Hematopoietic multipotent progenitor cell treated with erythropoietin and hydrocortisone succinate and interleukin-3 and kit ligand, for 15 days (in vitro differentiated cells): Measurements from ENCODE around the gene GRAMD2B.
"Not testable (repeated sequence)": the region's sequence is repeated elsewhere in the genome, so short reads cannot be mapped to it uniquely, and the experiment has no call there.

Experiments used
- DNase-seq: peaks from one replicate; pipeline ENCODE4 v3.0.0-alpha.2; 2015; ENCODE audit warnings: low spot score

The GRAMD2B gene

DNA sequence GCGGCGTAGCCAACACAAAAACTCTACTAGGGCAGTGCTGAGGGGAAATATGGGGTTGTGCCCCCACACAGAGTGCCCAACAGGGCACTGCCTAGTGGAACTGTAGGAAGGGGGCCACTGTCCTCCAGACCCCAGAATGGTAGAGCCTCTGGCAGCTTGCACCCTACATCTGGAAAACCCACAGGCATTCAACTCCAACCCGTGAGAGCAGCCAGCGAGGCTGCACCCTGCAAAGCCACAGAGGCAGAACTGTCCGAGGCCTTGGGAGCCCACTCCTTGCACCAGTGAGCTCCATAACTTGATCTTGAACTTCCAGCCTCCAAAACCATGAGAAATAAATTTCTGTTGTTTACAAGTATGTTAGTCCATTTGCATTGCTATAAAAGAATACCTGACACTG, 27.7 kb downstream of the GRAMD2B start:
- no peak for DNase-seq

DNA sequence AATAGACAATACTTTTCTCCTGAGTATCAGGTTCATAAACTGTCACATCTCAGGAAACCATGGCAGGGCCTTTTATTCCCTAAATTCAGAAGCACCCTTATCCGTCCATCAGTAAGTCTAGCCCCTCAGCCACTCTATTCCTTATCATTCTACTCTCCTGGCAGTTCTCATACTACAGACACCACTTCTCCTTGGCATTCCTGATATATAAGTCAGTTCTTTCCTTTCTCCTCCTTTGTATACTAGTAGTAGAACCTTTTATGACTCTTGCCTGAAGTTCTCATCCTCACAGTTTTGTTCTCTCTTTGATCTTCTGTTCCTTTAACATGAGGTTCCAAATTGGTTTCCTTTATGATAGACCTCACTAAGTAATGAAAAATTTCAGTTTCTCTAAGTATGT, 29.3 kb downstream of the GRAMD2B start:
- DNase-seq, result no peak

DNA sequence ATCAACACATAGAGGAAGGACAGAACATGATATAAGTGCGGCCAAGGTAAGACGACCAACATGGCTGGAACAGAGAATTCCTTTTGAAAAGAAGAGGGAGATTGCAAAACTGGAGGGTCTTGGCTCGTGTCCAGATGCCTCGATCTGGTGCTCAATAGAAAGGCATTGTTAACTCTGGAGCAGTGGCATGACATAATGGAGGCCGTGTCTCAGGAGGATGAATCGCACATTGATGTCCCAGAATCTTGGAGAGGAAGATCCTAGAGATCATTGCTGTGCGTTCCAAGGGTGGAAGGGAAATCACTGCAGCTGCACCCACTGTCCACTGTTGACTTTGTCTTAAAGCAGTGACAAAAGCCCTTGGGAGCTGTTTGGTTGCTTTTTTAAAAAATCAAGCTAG, 30.9 kb downstream of the GRAMD2B start:
- DNase-seq, result no peak

DNA sequence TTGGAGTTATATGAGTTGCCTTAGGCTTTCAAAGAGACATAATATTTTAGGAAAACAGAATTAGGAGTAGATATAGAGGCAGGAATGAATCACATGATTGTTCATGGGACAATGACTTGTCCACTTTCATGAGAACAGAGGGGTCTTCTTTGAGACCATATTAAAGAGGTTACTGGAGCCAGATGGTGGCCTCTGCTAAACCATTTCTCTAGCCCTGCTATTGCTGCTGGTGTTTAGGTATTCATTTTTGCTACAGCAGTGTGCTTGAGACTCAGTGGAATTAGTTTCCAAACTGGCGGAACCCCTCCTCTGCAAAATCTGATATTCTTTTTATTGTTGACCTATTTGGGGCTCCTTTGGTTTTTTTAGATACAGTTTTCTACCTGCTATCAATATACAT, 31.3 kb downstream of the GRAMD2B start:
- DNase-seq, result no peak

DNA sequence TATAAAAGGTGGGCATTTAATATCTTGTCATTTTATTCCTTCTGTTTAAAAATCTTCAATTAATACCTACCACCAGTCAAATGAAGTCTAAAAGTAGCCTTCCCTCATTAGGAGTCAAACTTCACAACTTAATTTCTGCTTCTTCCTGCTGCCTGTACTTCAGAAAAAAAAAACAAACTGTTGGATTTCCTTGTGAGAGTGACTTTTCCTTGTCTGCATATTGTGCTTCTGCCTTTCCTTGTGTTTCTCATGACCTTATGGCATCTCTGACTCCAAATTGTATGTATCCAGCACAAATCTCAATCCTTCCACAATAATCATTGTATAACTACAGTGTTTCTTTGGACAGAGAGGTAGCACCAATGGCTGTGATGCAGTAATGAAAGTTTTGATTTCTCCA, 32.1 kb downstream of the GRAMD2B start:
- no peak for DNase-seq

DNA sequence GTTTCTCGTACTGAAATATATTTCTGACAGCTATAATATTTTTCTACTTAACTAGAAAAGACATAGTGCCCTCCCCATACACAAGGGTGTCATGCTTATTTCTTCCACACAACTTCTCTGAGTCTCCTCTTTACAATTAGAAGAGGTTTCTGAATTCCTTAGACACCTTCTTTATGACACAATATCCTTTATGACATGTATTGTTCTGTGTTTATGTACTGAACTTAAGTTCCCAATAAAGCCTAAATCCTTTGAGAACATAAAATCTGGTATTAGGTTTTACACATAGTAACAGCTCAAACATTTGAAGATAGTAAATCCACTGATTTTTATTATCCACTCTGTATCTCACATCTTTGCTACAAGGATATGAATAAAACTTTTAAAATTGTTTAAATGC, 32.5 kb downstream of the GRAMD2B start:
- no peak for DNase-seq

DNA sequence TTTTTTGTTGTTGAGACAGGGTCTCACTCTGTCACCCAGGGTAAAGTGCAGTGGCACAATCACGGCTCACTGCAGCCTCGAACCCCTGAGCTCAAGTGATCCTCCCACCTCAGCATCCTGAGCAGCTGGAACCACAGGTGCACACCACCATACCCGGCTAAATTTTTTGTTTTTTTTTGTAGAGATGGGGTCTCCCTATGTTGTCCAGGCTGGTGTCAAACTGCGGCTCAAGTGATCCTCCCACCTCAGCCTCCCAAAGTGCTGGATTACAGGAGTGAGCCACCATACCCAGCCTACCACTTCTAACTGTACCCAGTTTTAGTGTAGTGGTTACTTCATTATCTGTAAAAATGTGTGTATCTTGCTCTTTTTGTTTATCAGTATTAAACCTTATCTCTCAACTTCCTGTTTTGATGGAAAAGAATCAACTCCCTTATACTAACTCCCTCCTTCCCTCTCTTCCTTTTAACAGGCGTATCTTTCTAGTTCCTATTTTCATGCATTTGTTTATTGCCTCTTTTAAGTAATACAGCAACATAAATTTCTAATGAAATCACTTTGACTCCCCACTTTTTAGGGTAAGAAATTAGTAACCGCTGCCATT, 33.1 kb downstream of the GRAMD2B start:
- DNase-seq, result no peak

DNA sequence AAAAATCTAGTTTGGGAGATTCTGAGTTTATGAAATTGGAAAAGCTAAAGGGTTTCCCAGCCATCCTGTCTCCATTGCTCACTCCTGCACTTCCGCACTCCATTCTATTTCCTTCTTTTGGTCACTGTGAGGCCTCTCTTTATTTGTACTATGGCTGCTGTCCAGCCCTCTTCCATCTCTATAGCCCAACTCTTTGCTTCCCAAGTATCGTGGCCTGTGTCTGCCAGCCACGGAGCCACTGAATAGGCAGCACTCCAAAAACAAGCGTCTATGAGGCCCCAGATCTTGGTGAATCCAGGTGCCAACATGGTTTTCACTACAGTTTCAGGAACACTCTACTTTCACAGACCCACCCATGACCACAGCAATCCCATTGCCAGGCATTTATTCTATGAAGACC, 37.2 kb downstream of the GRAMD2B start:
- DNase-seq, result no peak

DNA sequence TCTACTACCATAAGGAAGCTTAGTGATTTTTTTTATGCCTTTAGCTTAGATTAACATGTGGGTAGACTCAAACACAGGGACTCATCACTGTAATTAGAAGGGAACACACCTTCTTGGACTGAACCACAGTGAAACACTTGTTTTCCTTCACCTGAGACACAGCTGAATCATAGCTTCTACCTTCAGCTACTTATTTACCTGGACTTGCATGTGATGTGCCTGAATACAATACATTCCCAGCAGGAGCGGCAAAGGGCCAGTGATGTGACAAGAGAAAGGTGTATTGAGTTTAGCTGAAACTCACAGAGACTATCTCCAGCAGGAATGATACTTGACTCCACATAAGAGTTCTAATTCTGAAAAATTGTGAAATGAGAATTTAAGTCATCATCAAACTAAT, 37.8 kb downstream of the GRAMD2B start:
- DNase-seq, result no peak

DNA sequence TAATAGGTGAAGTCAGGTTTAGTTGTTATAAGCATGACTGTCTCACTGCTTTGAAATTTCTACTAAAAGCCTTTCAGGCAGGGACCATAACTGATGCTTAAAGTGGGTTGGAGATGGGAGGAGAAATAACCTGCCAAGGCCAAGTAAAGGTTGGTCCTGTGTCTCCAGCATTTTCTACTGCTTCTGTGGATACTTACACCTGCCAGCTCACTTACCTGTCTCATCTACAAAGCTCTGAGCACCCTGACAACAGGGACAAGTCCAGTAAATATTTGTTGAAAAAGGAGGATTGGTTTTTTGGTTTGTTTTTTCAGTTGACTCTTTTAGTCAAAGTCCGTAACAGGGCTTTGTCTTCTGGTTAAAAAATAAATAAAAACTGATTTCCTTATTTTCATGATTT, 38.6 kb downstream of the GRAMD2B start:
- no peak for DNase-seq

DNA sequence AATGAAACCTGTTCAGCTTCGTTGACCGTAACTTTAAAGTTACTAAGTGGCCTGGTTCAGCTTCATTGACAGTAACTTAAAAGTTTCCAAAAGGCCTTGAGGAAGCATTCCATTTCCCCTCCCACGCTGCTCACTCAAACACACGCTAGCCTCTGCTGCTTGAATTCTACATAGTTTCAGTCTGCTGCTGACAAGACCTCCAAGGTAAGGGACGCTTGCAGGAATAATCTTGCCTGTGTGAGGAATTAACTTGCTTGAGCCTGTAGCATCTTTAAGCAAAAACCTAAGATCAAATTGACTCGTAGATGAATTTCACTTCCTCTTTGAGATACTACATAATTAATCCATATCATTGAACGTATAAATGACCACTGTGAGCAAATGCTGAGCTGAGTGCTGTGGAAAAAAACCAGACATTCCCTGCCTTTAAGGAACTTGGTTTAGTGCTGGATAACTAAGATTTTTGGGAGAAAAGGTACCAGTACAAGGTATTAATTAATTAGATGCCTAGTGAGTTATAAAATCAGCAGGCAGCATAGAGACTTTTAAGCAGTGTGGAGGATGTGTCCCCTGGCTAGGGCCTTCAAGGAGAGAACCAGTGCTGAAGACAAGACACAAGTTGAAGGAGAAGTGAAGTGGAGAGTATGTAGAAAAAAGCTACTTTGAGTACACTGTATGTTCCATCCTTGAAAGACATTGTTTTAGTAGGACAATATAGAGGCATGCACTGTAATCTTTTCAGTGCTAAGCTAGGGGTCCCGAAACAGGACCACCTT, 39.2 kb downstream of the GRAMD2B start:
- no peak for DNase-seq

DNA sequence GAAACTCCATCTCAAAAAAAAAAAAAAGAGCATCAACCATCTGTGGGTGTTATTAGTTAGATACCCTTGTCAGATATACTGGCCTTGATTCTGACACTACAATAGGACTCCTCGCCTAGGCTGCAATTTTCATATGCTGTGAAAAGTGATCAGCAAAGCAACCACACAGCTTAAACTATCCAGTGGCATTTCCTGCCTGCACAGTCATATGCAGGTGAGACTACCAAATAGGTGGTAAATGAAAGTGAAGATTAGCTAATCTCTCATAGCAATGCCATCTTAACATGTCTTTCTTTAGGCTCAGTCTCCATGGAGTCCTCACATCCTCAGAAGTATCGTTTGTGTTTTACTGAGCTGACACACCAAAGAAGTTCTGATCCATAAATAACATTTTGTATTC, 40.8 kb downstream of the GRAMD2B start:
- no peak for DNase-seq

DNA sequence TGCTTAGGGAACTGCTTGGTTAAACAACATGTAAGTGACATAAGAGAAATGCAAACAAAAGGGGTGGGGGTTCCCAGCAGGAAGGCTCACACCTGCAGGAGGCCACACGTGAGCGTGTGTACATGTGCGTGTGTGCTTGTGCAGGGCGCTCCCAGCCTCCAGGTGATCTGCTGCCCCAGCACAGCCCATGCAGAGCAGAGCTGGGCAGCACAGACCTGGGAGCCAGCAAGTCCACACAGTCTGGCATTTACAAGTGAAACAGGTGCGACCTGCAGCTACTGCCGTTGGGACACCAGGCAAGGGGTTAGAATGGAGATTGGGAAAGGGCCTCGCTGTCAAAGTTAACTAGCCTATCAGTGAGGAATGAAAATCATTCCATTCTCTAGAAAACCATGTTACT, 41.8 kb downstream of the GRAMD2B start:
- DNase-seq, result no peak

DNA sequence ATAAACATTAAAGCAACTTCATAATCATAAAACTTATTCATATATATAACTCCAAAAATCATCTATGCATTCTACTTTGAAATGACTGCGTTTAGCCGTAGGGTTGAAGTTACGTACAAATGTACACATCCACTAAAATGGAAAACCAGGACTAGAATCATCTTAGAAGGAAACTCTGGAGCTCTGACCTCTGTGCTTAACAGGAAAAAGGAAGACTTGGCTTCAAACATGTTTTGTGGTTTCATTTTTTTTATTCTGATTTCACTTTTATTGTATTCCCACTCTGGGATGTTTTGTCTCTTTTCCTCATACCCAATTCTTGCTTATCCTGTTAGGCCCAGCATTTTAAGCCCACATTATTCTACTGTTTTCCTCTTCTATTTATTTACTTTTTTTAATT, 44.9 kb downstream of the GRAMD2B start:
- DNase-seq, result no peak

DNA sequence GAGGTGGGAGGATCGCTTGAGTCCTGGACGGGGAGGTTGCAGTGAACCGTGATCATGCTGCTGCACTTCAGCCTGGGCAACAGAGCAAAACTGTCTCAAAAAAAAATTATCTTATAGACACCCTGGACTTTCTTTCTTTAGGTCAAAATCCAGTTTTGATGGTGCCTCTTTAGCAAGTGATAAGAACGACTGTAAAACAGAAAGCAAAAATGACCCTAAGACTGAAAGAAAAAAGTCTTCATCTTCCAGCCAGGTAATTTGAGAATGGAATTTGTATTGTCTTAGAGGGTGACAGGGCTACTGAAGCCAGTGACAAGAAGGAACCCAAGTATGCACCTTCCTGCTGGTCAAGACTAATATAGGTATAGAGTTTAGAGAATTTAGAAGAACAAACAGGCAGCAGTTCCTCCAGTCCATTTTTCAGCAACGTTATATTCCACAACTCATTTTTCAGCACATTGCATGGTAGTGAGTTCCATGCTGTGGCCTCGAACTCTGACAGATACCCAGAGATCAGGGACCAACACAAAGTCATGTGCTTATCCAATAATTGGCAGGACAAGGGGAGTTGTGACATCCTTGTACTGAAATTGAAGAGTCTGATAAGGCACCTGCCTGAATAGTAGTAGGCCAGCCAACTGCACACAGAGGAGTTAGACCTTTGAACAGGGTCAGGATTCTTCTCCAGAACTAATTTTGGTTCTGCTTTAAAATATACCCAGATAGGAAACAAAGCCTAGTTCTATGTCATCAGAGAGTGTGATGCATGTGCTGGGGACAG, 46.5 kb downstream of the GRAMD2B start:
- DNase-seq, result no peak

DNA sequence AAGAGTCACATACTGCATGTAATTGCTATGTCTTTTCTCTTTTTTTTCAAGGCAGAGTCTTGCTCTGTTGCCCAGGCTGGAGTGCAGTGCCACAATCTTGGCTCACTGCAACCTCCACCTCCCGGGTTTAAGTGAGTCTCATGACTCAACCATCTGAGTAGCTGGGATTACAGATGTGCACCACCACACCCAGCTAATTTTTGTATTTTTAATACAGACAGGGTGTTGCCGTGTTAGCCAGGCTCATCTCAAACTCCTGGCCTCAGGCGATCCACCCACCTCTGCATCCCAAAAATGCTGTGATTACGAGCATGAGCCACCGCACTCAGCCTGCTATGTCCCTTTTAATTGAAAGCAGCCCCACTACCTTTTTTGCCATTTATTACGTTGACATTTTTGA, 47.3 kb downstream of the GRAMD2B start:
- not testable (repeated sequence) for DNase-seq

DNA sequence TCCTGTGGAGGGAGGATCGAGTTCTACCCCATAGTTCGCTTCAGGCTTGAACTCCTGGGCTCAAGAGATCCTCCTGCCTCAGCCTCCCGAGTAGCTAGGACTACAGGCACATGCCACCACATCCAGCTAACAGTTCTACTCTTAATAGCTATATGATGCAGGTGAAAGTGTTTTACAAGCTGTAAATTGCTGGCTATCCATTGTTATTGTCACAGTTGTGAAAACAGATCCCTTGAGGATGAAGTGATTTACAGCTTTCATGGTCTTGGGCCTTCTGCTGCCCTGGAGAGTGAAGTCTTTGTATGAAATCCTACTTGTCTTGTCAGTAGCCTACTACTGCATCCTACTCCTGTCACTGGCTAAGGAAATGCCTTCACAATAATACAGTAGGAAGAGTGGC, 48.0 kb downstream of the GRAMD2B start:
- no peak for DNase-seq

DNA sequence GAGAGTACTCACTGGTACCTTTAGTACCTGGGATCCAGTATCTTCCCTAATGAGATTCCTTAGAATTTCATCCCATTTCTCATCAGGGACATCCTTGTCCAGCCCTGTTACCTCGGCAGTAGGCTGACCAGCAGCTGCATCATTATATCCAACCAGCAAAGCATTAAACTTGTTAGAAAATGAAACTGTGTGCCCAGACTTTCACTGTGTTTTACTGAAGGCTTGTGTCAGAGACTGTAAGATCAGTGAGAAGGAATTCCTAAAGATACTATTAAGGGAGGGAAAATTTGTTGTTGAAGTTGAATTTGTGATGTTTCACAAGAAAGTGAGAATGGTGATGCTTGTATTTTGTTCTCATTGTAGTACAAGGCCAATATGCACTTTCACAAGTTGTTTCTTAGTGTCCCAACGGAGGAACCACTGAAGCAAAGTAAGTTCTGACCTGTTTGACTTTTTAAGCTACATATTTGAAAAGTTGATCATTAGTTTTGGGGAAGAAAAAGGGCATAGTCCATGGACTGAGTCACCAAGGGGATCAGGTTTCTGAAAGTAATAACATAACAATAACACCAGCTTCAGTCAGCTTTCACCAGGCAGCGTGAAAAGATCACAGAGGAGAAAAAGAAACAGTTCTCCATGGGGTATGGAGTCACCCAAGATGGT, 48.8 kb downstream of the GRAMD2B start:
- DNase-seq, result no peak

DNA sequence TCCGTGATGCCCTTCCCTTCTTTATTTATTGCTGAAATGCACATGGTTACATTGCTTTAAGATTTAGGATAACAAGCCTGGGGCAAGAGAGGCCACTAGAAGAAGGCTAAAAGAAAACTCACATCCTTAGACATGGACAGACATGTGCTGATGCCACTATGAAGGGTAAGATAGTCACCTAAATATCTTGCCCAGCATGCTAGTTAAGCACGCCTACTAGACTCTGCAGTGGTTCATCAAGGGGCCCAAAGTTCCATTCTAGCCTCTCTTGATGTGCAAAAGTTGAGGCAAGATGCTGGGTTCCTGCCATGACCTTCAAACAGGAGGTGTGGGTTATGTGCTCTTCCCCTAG, 49.3 kb downstream of the GRAMD2B start:
- no peak for DNase-seq

DNA sequence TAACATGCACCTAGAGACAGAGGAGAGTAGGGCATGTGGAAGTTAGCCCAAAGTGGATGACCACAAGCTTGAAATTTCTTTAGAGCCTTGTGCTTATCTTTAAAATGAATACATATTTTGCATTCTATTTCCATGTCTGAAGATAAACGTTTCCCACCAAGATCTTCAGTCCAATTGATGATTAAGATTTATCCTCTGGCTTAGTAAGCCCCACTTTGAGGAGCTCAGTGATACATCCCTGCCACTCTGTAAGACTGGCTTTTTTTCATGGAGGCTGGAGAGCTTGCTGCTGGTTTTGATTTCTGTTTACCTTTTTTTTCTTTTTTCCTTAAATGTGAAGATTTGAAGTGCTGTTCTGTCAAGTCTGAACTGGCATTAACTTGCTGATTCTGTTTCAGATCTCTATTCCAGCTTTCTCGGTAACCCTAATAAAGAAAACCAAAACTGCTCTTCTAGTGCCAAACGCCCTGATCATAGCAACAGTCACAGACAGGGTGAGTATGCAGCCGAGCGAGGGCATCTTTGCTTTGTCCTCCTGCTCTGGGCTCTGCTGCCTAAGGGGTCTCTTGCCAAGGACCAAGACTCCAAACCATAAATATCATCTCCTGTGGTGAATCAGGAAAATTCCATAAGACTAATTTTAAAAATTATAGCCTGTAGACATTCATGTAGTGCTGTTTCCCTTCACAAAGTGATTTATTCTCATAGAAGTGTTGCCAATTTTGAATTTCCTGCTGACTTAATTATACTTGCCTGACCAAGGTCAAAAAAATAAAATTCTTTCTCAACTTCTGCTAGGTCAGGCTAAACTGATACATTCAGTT, 54.3 kb downstream of the GRAMD2B start:
- no peak for DNase-seq

DNA sequence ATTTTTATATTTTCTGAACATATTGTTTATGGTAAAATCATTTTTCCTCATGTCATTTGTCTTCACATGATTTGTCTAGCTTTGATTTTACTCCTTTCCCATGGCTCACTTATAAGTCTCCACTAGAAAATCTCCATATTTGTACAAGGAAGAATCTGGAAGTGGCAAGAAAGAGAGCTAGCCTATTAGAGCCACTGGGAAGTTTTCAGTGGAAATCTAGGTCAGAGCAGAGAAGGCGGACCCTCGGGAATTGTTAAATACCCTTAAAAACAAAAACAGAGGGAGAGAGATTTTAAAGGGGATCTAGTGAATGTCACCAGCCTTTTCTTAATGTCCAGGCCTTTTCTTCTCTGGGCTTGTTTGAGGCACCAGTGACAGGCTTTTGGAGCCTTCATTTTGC, 56.6 kb downstream of the GRAMD2B start:
- DNase-seq, result no peak

DNA sequence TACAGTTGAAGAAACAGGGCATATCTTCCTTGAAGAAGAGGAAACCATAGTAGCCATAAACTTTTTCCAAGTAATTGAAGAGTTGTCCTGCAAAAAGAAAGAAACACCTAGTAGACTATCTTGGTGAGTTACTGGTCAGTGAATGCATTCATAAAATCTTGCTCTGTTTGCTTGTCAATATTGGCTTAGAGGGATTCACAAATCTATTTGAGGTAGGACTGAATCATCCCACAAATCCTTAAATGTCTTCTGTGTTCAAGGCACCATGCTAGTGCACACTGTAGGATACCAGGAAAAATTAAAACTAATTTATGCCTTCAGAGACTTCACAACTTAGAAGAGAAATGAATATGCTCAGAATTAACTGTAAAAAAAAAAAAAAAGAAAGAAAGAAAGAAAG, 57.6 kb downstream of the GRAMD2B start:
- DNase-seq, result no peak
